Neuronal stem cell (in vitro differentiated cells): Measurements from ENCODE around the gene POC1A.

Source experiments
- DNase-seq: peaks from one replicate; pipeline ENCODE4 v3.0.0-alpha.2; 2013; ENCODE audit warnings: low spot score
- H2AFZ ChIP-seq: one replicate; pipeline ENCODE4 v1.6.1; 2013; ENCODE audit warnings: mild to moderate bottlenecking, low read length, inconsistent platforms
- H2AK5ac ChIP-seq: 2 replicates; pipeline ENCODE4 v1.6.1; 2013; ENCODE audit warnings: low read depth, mild to moderate bottlenecking, inconsistent platforms, low read length, moderate library complexity, mixed read lengths
- H2BK120ac ChIP-seq: 2 replicates; pipeline ENCODE4 v1.6.1; 2013; ENCODE audit warnings: low read depth, mild to moderate bottlenecking, inconsistent platforms, low read length, moderate library complexity, mixed read lengths
- H2BK12ac ChIP-seq: one replicate; pipeline ENCODE4 v1.6.1; 2013; ENCODE audit warnings: low read length, inconsistent platforms
- H2BK15ac ChIP-seq: 2 replicates; pipeline ENCODE4 v1.6.1; 2013; ENCODE audit warnings: mild to moderate bottlenecking, low read length, inconsistent platforms, mixed read lengths
- H2BK5ac ChIP-seq: one replicate; pipeline ENCODE4 v1.6.1; 2013; ENCODE audit warnings: inconsistent platforms, mild to moderate bottlenecking, low read length, moderate library complexity
- H3K14ac ChIP-seq: one replicate; pipeline ENCODE4 v1.6.1; 2013; ENCODE audit warnings: low read length, inconsistent platforms
- H3K18ac ChIP-seq: 2 replicates; pipeline ENCODE4 v1.6.1; 2013; ENCODE audit warnings: low read length, inconsistent platforms
- H3K23ac ChIP-seq: 2 replicates; pipeline ENCODE4 v1.6.1; 2013; ENCODE audit warnings: low read depth, mild to moderate bottlenecking, mixed read lengths, low read length, inconsistent platforms; ENCODE audit not compliant: poor library complexity
- H3K27ac ChIP-seq: replicated peaks from 3 replicates; pipeline ENCODE4 v1.5.1; 2013; ENCODE audit warnings: low read length, inconsistent platforms
- H3K27me3 ChIP-seq, 3 experiments: 2 replicates each; pipeline ENCODE4 v1.6.1; 2013; ENCODE audit warnings: low read length in 3 of 3, mild to moderate bottlenecking in 2 of 3, inconsistent platforms in 1 of 3, low read depth in 1 of 3, mixed read lengths in 1 of 3, moderate library complexity in 1 of 3; ENCODE audit not compliant: control insufficient read depth in 3 of 3, insufficient read depth in 3 of 3
- H3K36me3 ChIP-seq, 2 donors: replicated peaks in 1 of 2; 2 replicates each; pipeline ENCODE4 v1.6.1; 2013; ENCODE audit warnings: low read length in 2 of 2; ENCODE audit not compliant: control insufficient read depth in 2 of 2, insufficient read depth in 2 of 2
- H3K4ac ChIP-seq: 2 replicates; pipeline ENCODE4 v1.6.1; 2013; ENCODE audit warnings: inconsistent platforms, mild to moderate bottlenecking, low read length, moderate library complexity
- H3K4me1 ChIP-seq, 2 donors: 1 replicate in 1 of 2; 2 replicates in 1 of 2; pipeline ENCODE4 v1.6.1; 2013; ENCODE audit warnings: low read length in 2 of 2, low read depth in 1 of 2; ENCODE audit not compliant: control insufficient read depth in 2 of 2, insufficient read depth in 1 of 2
- H3K4me2 ChIP-seq: one replicate; pipeline ENCODE4 v1.6.1; 2013; ENCODE audit warnings: mild to moderate bottlenecking, low read length, inconsistent platforms; ENCODE audit not compliant: insufficient read depth, poor library complexity, severe bottlenecking
- H3K4me3 ChIP-seq, 2 donors: 2 replicates each; pipeline ENCODE4 v1.5.1; 2013; ENCODE audit warnings: low read length in 2 of 2, mild to moderate bottlenecking in 2 of 2, inconsistent platforms in 1 of 2, moderate library complexity in 1 of 2
- H3K79me1 ChIP-seq: one replicate; pipeline ENCODE4 v1.6.1; 2013; ENCODE audit warnings: low read depth, mild to moderate bottlenecking, inconsistent platforms, low read length, moderate library complexity
- H3K9ac ChIP-seq: one replicate; pipeline ENCODE4 v1.6.1; 2013; ENCODE audit warnings: mild to moderate bottlenecking, low read depth, low read length, inconsistent platforms; ENCODE audit not compliant: poor library complexity
- H3K9me3 ChIP-seq, 2 donors: replicated peaks in 1 of 2; 2 replicates each; pipeline versions ENCODE3 to v1.6.1; 2013; ENCODE audit warnings: low read length in 2 of 2, mild to moderate bottlenecking in 2 of 2, inconsistent platforms in 1 of 2, low read depth in 1 of 2, mixed read lengths in 1 of 2, moderate library complexity in 1 of 2; ENCODE audit not compliant: control insufficient read depth in 2 of 2, insufficient read depth in 1 of 2
- H4K8ac ChIP-seq: one replicate; pipeline ENCODE4 v1.6.1; 2013; ENCODE audit warnings: low read depth, mild to moderate bottlenecking, inconsistent platforms, low read length, moderate library complexity
- H4K91ac ChIP-seq: one replicate; pipeline ENCODE4 v1.6.1; 2013; ENCODE audit warnings: low read length, low read depth, mild to moderate bottlenecking, inconsistent platforms; ENCODE audit not compliant: poor library complexity
- WGBS, 2 donors: extraction: QIAGEN DNeasy Blood & Tissue Kit; methylation state at CpG; one replicate each; pipeline ENCODE4 v1.1.7; 2013; ENCODE audit warnings: missing lambda C conversion rate in 2 of 2, mixed read lengths in 1 of 2; ENCODE audit not compliant: insufficient read length in 2 of 2, insufficient replicate concordance in 1 of 2; ENCODE audit errors: extremely low coverage in 2 of 2; 5-methylcytosine and 5-hydroxymethylcytosine counted together

The POC1A gene

DNA sequence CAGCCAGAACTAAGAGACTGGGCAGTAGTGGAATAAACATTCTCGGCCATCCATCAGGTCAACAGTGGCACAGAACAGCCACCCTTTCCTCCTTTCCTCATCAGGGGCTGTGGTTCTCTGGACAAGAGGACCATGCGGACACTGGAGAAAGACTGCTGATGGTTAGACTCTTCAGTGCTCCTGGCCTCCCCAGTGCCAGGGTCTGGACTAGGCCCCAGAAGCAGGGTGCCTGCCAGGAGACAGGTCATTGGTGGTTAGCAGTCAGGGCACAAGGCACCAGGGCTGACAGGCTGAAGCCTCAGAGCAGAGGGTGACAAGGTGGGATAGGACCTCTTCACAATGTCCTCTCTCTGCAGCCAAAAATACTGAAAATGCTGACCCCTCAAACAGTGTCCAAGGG lies 30.1 kb downstream of the POC1A start:
- WGBS, 2 donors: no CpG with 5 or more reads among the region's 2 CpGs
- Histone ChIP-seq H3K79me1 (no peaks in the 10 kb centered on the region), H3K23ac (no peak overlapping the region), H2AK5ac (no peak overlapping the region), H3K18ac (no peak overlapping the region), H3K4me3 (no peak overlapping the region), H3K14ac (no peak overlapping the region), H3K27ac (no peak overlapping the region), H2BK5ac (no peak overlapping the region), H3K9me3 (no peaks in the 10 kb centered on the region), H2BK12ac (no peak overlapping the region), H2BK15ac (no peak overlapping the region), H3K4me1 (peaks cover 0 to 5% of the 10 kb centered on the region in 2 donors), H3K9ac (no peak overlapping the region), H3K4ac (no peak overlapping the region), H3K27me3 (no peaks in the 10 kb centered on the region), H2AFZ (no peak overlapping the region), H2BK120ac (no peak overlapping the region), H4K91ac (no peak overlapping the region), H3K4me2 (no peak overlapping the region), H3K36me3 (peaks cover 35 to 77% of the 10 kb centered on the region in 2 donors), H4K8ac (no peak overlapping the region)
- DNase-seq: no peak

DNA sequence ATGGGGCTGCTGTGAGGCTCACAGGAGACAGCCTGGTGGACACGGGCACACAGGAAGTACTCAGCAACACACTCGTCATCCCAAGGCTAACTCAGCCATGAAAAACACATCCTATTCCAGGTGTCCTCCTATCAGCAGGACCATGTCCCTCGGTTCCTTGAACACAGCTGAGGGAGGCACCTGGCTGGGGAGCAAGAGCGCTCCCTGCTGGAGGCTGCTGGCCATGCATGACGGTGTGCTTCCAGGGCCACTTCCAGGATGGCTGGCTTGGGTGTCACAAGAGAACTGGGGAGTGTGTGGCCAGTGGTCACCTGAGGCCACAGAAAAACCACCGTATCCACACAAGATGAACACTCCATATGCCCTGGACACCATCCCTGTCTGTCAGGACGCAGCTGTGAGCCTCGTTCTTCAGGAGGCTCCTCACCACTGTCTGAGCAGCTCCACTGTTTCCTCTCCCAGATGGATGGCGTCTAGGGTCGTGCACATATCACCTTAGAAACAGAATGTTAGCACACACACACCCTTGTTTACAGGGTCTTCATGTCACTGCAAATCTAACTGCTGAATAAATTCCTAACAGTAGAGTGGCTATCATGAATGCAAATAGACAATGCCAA lies 31.0 kb downstream of the POC1A start:
- no peak overlapping the region for H3K4me2 ChIP-seq
- H3K4me1 ChIP-seq: peaks cover 0 to 2% of the 10 kb centered on the region in 2 donors
- no peaks in the 10 kb centered on the region for H3K9me3 ChIP-seq
- no peak overlapping the region for H4K91ac ChIP-seq
- peaks cover 36 to 86% of the 10 kb centered on the region in 2 donors for H3K36me3 ChIP-seq
- H3K79me1 ChIP-seq: no peaks in the 10 kb centered on the region
- no peak overlapping the region for H2BK15ac ChIP-seq
- H2BK120ac ChIP-seq: no peak overlapping the region
- H3K4me3 ChIP-seq: no peak overlapping the region
- H2BK5ac ChIP-seq: no peak overlapping the region
- no CpG with 5 or more reads among the region's 10 CpGs for WGBS, 2 donors
- H2BK12ac ChIP-seq: no peak overlapping the region
- H3K23ac ChIP-seq: no peak overlapping the region
- H3K27ac ChIP-seq: no peak overlapping the region
- H3K27me3 ChIP-seq: no peaks in the 10 kb centered on the region
- DNase-seq: peak; percentile 66
- H2AFZ ChIP-seq: no peak overlapping the region
- no peak overlapping the region for H3K9ac ChIP-seq
- H4K8ac ChIP-seq: no peak overlapping the region
- no peak overlapping the region for H3K4ac ChIP-seq
- H3K18ac ChIP-seq: no peak overlapping the region
- no peak overlapping the region for H3K14ac ChIP-seq
- no peak overlapping the region for H2AK5ac ChIP-seq

DNA sequence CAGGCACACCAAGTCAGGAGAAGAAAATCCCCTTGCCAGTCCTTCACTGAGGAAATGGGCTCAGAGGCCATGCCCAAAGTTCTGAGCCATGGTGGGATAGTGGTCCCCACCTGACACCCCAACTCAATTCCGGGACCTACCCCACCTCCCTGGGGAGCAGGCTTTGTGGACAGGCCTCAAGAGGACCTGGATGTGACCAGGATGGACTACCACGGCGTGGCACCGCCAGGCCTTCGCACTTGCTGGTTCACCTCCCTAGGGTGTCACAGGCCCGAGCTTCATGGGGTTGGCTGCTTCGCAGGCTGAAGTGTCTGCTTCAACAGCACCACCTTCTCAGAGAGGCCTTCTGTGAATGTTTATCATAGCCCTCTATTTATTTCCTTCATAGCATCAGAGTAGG lies 31.7 kb downstream of the POC1A start:
- no peak overlapping the region for H3K14ac ChIP-seq
- H3K9ac ChIP-seq: no peak overlapping the region
- no peak overlapping the region for H4K91ac ChIP-seq
- H3K4me3 ChIP-seq: no peak overlapping the region
- no peaks in the 10 kb centered on the region for H3K27me3 ChIP-seq
- no peak overlapping the region for H2BK120ac ChIP-seq
- no peak overlapping the region for H3K23ac ChIP-seq
- no peak overlapping the region for H2BK15ac ChIP-seq
- H3K4me1 ChIP-seq: no peaks in the 10 kb centered on the region
- no CpG with 5 or more reads among the region's 7 CpGs for WGBS, 2 donors
- no peak overlapping the region for H2AFZ ChIP-seq
- H2BK5ac ChIP-seq: no peak overlapping the region
- H3K79me1 ChIP-seq: no peaks in the 10 kb centered on the region
- no peaks in the 10 kb centered on the region for H3K9me3 ChIP-seq
- H2AK5ac ChIP-seq: no peak overlapping the region
- no peak overlapping the region for H3K18ac ChIP-seq
- H4K8ac ChIP-seq: no peak overlapping the region
- H2BK12ac ChIP-seq: no peak overlapping the region
- peaks cover 36 to 87% of the 10 kb centered on the region in 2 donors for H3K36me3 ChIP-seq
- H3K4ac ChIP-seq: no peak overlapping the region
- DNase-seq: no peak
- H3K4me2 ChIP-seq: no peak overlapping the region
- H3K27ac ChIP-seq: no peak overlapping the region

DNA sequence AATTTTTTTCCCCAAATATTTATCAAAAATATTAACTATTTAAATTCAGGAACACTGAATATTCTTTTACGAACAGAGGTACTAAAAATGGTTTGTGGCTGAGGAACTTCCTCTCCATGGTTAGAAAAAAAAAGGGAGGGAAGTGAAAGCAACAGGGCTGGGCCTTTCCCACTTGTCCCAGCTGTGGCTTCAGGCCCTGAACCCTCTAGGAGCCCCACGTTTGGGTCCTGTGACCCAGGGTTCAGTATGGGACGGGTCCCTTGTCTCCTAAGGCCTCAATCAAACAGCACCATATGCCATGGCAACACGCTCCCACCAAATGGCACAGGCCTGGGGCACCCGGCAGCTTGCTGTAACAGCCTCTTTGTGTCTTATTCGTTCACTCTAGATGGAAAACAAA lies 32.4 kb downstream of the POC1A start:
- Histone ChIP-seq H4K8ac (no peak overlapping the region), H3K36me3 (peaks cover 36 to 84% of the 10 kb centered on the region in 2 donors), H3K9ac (no peak overlapping the region), H3K18ac (no peak overlapping the region), H2BK5ac (no peak overlapping the region), H3K4me1 (no peaks in the 10 kb centered on the region), H3K4me3 (no peak overlapping the region), H2AK5ac (no peak overlapping the region), H4K91ac (no peak overlapping the region), H3K9me3 (no peaks in the 10 kb centered on the region), H3K14ac (no peak overlapping the region), H2AFZ (no peak overlapping the region), H3K27me3 (no peaks in the 10 kb centered on the region), H3K4ac (no peak overlapping the region), H3K4me2 (no peak overlapping the region), H2BK12ac (no peak overlapping the region), H3K27ac (no peak overlapping the region), H3K79me1 (no peaks in the 10 kb centered on the region), H2BK15ac (no peak overlapping the region), H3K23ac (no peak overlapping the region), H2BK120ac (no peak overlapping the region)
- no CpG with 5 or more reads among the region's 6 CpGs for WGBS, 2 donors
- no peak for DNase-seq
